Sigmoid colon (tissue), 4 donors: ENCODE results near the gene TASOR2.

Experiments used
- CTCF ChIP-seq, 4 experiments: fragments of 450-650 bp in 3 of 4; fragments of 200-600 bp in 1 of 4; IDR thresholded peaks; one replicate each; pipeline ENCODE4 v1.5.1; 2016 to 2019; ENCODE audit warnings: antibody characterized with exemption in 4 of 4, mild to moderate bottlenecking in 3 of 4, moderate library complexity in 2 of 4
- POLR2A ChIP-seq, 2 donors: fragments of 450-650 bp; IDR thresholded peaks; one replicate each; pipeline ENCODE4 v1.6.1; 2016; ENCODE audit warnings: antibody characterized with exemption in 2 of 2, mild to moderate bottlenecking in 2 of 2, moderate library complexity in 2 of 2
- POLR2AphosphoS5 ChIP-seq, 4 donors: sonication (generic); formaldehyde crosslinking; IDR thresholded peaks; one replicate each; pipeline ENCODE4 v1.6.1; 2017; ENCODE audit warnings: antibody characterized with exemption in 4 of 4

GRCh38 chr10:5684971-5685763 lies 529 bp downstream of the TASOR2 start:
- TF ChIP-seq CTCF (IDR thresholded peaks at IDR 0.05) (peak in 3 of 4 experiments; percentile 24 to 26 (median 25)), POLR2A (IDR thresholded peaks at IDR 0.05) (no peak), POLR2AphosphoS5 (IDR thresholded peaks at IDR 0.05) (peak in 2 of 4 donors; percentile 12 to 27)
